ENCODE measurements around the gene MRM3. TPM values are rescaled to one million over a fixed set of nuclear protein-coding genes. Genes with fewer than 3 reads are reported as not detected.
A peak's percentile ranks its signal among the peaks of the same experiment; 100 is the strongest.
"Not testable (repeated sequence)": the region's sequence is repeated elsewhere in the genome, so short reads cannot be mapped to it uniquely, and the experiment has no call there.

Gene MRM3
- total and polyA plus RNA-seq, 7 donors: 17.2 to 36.2 (median 25.9) TPM

DNA sequence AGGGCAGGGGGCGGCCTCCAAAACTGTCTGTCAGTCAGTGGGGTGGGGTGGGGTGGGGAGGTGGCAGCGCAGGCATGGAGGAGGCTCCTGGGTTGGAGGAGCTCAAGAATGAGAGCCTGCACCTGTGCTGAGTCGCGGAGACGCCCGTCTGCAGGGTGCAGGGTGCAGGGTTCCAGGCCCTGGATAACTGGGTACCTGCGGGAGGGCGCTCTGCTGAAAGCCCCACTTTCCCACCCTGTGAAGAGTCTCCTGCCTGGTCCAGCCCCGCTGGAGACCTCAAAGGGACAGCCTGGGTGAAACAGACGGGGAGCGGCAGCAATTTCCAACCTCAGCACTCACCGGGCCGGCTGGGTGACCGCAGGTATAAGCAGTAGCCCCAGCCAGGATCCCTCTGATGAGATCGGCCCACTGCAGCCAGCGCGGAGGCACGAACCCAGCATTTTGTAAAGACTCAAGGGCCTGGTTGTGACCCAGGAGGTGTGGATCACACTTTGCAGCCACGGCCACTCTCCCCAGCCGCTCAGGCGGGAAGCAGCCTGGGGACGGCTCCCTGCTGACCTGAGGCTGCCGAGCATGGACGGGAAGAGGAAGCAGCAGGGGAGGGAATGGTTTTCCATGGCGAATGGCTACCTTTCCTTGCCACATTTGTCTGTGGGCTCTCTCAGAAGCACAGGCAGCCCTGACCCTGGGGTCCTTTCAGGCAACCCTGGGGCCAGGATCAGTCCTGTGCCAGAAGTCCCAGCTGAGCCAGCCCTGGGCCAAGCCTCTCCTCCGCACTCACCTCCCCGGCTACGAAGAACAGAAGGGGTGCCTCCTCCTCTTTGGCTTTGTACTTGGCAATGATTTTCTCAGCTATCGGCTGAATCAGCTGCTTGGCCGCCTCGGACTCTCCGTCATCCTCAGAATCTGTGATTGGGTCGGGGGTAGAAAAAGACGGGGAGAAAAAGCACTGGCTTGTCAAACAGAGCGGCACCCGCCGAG is 21.0 kb downstream of the MRM3 start:
- H3K4me3 ChIP-seq: no peak overlapping the region
- WGBS, 3 donors: 78 to 90% (median 84%) methylated on average over 35 to 37 of the region's 37 CpGs
- DNase-seq: peak in 1 of 2 donors; percentile 46

DNA sequence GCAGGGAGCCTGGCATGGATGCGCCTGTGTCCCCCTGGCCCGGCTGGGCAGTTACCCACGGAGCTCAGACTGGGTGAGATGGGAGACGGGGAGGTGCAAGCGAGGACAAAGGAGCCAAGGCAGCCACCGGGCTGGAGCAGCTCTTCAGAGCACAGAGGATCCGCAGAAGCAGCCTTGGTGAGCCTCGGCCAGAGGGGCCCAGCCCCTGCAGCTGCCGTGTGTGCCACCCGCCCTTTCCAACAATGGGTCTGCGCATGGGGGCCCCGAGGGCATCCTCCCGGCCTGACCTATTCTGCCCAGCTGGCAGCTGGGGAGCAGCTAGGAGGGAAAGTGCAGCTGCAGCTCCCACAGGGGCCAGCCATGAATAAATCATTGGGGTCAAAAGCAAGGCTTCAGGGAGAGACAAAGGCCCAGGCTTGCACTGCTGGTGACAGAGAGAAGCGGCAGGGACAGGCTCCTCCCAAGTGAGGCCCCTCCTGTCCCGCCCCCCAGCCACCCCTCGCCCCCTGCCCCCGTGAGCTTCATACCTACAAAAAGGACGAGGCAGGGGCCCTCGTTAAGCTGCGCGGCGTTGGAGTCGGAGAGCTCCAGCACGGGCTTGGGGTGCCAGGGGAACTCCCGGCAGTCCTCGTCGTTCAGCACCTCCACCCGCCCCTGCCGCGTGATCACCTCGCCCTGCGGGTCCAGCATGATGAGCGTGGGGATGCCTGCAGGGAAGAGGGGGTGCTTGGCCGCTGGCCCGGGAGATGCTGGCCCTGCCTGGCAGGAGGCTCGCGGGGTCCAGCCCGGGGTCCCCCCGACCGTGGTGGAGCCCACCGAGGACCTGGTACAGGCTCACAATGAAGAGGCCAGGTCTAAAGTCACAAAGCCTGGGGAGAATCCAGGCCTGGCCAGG is 22.6 kb downstream of the MRM3 start:
- intact Hi-C loops (cut with DNase I): loop anchor here in 1 of 2 donors (5.0 kb wide), 1 partner anchor 73 kb away; no protein-coding TSS in a partner anchor
- DNase-seq: peak in 1 of 2 donors; percentile 46
- WGBS, 3 donors: 81 to 87% (median 85%) methylated on average over 36 to 41 of the region's 41 CpGs
- H3K9me3 ChIP-seq: no peaks in the 10 kb centered on the region
- H3K27ac ChIP-seq: no peak overlapping the region
- H3K27me3 ChIP-seq (ENCODE audit: insufficient read depth in 3 of 3, low read length in 2 of 3): no peaks in the 10 kb centered on the region
- H3K4me3 ChIP-seq: no peak overlapping the region
- H3K4me1 ChIP-seq: peaks cover 21% of the 10 kb centered on the region
- H3K36me3 ChIP-seq (ENCODE audit: insufficient read depth in 1 of 2, low read depth in 1 of 2): peaks cover 0 to 25% of the 10 kb centered on the region in 2 donors
- ATAC-seq: no peak
- TF ChIP-seq, protein P1, sequence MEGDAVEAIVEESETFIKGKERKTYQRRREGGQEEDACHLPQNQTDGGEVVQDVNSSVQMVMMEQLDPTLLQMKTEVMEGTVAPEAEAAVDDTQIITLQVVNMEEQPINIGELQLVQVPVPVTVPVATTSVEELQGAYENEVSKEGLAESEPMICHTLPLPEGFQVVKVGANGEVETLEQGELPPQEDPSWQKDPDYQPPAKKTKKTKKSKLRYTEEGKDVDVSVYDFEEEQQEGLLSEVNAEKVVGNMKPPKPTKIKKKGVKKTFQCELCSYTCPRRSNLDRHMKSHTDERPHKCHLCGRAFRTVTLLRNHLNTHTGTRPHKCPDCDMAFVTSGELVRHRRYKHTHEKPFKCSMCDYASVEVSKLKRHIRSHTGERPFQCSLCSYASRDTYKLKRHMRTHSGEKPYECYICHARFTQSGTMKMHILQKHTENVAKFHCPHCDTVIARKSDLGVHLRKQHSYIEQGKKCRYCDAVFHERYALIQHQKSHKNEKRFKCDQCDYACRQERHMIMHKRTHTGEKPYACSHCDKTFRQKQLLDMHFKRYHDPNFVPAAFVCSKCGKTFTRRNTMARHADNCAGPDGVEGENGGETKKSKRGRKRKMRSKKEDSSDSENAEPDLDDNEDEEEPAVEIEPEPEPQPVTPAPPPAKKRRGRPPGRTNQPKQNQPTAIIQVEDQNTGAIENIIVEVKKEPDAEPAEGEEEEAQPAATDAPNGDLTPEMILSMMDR (IDR thresholded peaks at IDR 0.05): no peak

More for the DNA sequence above, 21.0 kb downstream of the MRM3 start:
- TF ChIP-seq, protein P1 (IDR thresholded peaks at IDR 0.05): no peak
- H3K36me3 ChIP-seq (ENCODE audit: insufficient read depth in 1 of 2, low read depth in 1 of 2): peaks cover 0 to 25% of the 10 kb centered on the region in 2 donors
- no peaks in the 10 kb centered on the region for H3K9me3 ChIP-seq
- H3K27me3 ChIP-seq (ENCODE audit: insufficient read depth in 3 of 3, low read length in 2 of 3): no peaks in the 10 kb centered on the region
- ATAC-seq: no peak
- no peak overlapping the region for H3K27ac ChIP-seq
- H3K4me1 ChIP-seq: peaks cover 30% of the 10 kb centered on the region
- intact Hi-C loops (cut with DNase I): loop anchor here in 1 of 2 donors (5.0 kb wide), 1 partner anchor 74 kb away; no protein-coding TSS in a partner anchor

DNA sequence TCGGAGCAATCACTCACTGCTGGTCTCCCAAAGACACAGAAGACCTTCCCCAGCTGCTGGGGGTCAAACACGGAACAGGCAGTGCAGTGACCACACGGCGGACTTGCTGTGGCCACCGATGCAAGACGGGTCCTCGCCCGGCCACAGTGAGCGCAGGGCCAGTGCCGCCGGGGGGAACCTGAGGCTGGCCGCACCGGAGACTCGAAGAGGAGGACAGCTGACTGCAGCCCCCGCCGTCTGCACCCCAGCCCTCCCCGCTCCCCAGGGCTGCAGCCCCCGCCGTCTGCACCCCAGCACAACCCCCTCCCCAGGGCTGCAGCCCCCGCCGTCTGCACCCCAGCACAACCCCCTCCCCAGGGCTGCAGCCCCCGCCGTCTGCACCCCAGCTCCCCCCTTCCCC is 23.7 kb downstream of the MRM3 start:
- peak in 1 of 2 donors; percentile 41 for DNase-seq
- H3K27ac ChIP-seq; H3K4me3 ChIP-seq; ATAC-seq; intact Hi-C loops (cut with DNase I); H3K9me3 ChIP-seq; H3K27me3 ChIP-seq (ENCODE audit: insufficient read depth in 3 of 3, low read length in 2 of 3): not testable (repeated sequence)
- Histone ChIP-seq H3K4me1 (peaks cover 21% of the 10 kb centered on the region), H3K36me3 (ENCODE audit: insufficient read depth in 1 of 2, low read depth in 1 of 2) (peaks cover 0 to 18% of the 10 kb centered on the region in 2 donors)
- WGBS, 3 donors: 92 to 94% (median 93%) methylated on average over 15 to 23 of the region's 23 CpGs

DNA sequence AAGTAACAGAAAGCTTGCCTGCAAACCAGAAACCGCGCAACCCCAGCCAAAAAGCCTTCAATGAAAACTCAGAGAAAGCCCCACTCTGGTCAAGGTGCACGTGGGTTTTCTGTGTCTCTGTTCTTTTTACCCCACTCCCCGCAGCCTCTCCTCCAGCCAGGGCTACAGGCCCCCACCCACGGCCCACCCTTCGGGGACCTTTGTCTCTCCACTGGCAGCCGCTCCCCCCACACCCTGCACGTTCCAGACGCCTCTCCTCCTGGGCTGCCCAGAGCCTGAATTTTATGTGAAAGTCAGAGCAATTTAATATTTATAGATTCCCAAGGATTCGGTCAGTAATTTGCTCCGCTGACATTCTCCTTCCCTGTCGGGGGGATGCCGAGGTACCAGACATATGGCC is 24.2 kb downstream of the MRM3 start:
- peaks cover 0 to 16% of the 10 kb centered on the region in 2 donors for H3K36me3 ChIP-seq (ENCODE audit: insufficient read depth in 1 of 2, low read depth in 1 of 2)
- H3K4me3 ChIP-seq: no peak overlapping the region
- H3K4me1 ChIP-seq: peaks cover 21% of the 10 kb centered on the region
- peak in 1 of 2 donors; percentile 38 for DNase-seq
- TF ChIP-seq, protein P1 (IDR thresholded peaks at IDR 0.05): no peak
- H3K27me3 ChIP-seq (ENCODE audit: insufficient read depth in 3 of 3, low read length in 2 of 3): no peaks in the 10 kb centered on the region
- H3K27ac ChIP-seq: no peak overlapping the region
- H3K9me3 ChIP-seq: no peaks in the 10 kb centered on the region
- 79 to 87% (median 80%) methylated on average over 13 of the region's 13 CpGs for WGBS, 3 donors
- no peak for ATAC-seq
- intact Hi-C loops (cut with DNase I): no loop called here

Data from psoas muscle (tissue), 8 donors.